GM23338 (cell line): Measurements from ENCODE around the gene EIF3K.

ENCODE experiments used
- CTCF ChIP-seq, 2 experiments: fragments of 200-600 bp in 1 of 2; sonication (generic) in 1 of 2; conservative IDR thresholded peaks; 2 replicates each; pipeline versions ENCODE4 v1.5.1 to v1.6.1; 2016 to 2017; ENCODE audit warnings: antibody characterized with exemption in 2 of 2, low read depth in 2 of 2, mild to moderate bottlenecking in 2 of 2, moderate library complexity in 1 of 2
- EZH2 ChIP-seq: fragments of 200-600 bp; sonication (generic); IDR thresholded peaks from one replicate; pipeline ENCODE4 v1.8.0; 2017; ENCODE audit warnings: antibody characterized with exemption, mild to moderate bottlenecking, low read depth; ENCODE audit not compliant: unreplicated experiment
- EZH2phosphoT487 ChIP-seq: fragments of 200-600 bp; sonication (generic); IDR thresholded peaks from one replicate; pipeline ENCODE4 v1.8.1; 2018; ENCODE audit warnings: antibody characterized with exemption; ENCODE audit not compliant: unreplicated experiment
- NANOG ChIP-seq: IDR thresholded peaks from 2 replicates; pipeline ENCODE4 v1.6.1; 2016; ENCODE audit warnings: antibody characterized with exemption, borderline replicate concordance
- POLR2AphosphoS5 ChIP-seq: IDR thresholded peaks from 2 replicates; pipeline ENCODE4 v1.6.1; 2016; ENCODE audit warnings: antibody characterized with exemption, low read depth
- STAT1 ChIP-seq: IDR thresholded peaks from one replicate; pipeline ENCODE4 v1.6.1; 2016; ENCODE audit warnings: antibody characterized with exemption; ENCODE audit not compliant: unreplicated experiment
- ZNF331 ChIP-seq: fragments of 250-450 bp; sonication (Bioruptor Pico); IDR thresholded peaks from 2 replicates; pipeline ENCODE4 v1.5.0; 2020; ENCODE audit warnings: low read depth, mild to moderate bottlenecking, moderate library complexity
- TF ChIP-seq, protein P1 (sequence below): IDR thresholded peaks from one replicate; pipeline ENCODE4 v1.6.1; 2018; ENCODE audit warnings: antibody characterized with exemption; ENCODE audit not compliant: unreplicated experiment
- TF ChIP-seq, protein P2 (sequence below): IDR thresholded peaks from 2 replicates; pipeline ENCODE4 v1.6.1; 2016; ENCODE audit warnings: antibody characterized with exemption

DNA sequence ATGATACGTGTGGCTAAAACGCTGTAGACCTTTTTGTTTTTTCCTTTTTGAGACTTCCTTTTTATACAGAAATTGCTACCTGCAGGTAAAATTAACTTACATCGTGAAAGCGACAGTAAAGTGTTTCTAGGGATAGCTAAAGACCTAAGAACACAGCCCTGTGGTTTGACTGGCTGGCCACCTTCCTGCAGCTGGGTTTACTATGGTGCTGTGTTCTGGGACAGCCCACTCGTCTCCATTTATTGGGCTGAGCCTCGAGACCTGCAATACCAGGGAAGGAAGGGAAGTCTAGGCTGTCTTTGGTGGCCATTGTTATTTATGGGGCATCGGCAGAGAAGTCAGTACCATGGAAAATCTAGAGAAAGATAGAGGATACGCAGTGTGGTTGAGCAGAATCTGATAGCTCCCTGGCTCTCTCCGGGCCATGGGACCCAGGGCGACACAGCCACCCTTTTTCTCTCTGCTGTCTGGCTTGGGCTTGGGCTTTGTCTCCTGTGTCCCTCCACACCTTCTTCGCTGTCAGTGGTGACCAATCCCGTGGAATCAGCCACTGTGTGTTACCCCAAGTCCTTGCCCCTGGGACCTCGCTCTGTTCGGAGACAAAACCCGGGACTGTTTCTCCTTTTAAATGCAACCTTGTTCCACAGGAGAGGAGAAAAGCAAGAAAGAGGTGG lies 59.4 kb downstream of the EIF3K start:
- TF ChIP-seq POLR2AphosphoS5 = no peak
- no peak for TF ChIP-seq CTCF (conservative IDR thresholded peaks at IDR 0.05; ENCODE audit: low read depth in 2 of 2)
- TF ChIP-seq EZH2 = no peak
- TF ChIP-seq EZH2phosphoT487 = no peak
- TF ChIP-seq, protein P1, sequence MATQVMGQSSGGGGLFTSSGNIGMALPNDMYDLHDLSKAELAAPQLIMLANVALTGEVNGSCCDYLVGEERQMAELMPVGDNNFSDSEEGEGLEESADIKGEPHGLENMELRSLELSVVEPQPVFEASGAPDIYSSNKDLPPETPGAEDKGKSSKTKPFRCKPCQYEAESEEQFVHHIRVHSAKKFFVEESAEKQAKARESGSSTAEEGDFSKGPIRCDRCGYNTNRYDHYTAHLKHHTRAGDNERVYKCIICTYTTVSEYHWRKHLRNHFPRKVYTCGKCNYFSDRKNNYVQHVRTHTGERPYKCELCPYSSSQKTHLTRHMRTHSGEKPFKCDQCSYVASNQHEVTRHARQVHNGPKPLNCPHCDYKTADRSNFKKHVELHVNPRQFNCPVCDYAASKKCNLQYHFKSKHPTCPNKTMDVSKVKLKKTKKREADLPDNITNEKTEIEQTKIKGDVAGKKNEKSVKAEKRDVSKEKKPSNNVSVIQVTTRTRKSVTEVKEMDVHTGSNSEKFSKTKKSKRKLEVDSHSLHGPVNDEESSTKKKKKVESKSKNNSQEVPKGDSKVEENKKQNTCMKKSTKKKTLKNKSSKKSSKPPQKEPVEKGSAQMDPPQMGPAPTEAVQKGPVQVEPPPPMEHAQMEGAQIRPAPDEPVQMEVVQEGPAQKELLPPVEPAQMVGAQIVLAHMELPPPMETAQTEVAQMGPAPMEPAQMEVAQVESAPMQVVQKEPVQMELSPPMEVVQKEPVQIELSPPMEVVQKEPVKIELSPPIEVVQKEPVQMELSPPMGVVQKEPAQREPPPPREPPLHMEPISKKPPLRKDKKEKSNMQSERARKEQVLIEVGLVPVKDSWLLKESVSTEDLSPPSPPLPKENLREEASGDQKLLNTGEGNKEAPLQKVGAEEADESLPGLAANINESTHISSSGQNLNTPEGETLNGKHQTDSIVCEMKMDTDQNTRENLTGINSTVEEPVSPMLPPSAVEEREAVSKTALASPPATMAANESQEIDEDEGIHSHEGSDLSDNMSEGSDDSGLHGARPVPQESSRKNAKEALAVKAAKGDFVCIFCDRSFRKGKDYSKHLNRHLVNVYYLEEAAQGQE = no peak
- TF ChIP-seq NANOG = no peak
- TF ChIP-seq ZNF331 (CRISPR knock-in tag) = no peak
- TF ChIP-seq, protein P2, sequence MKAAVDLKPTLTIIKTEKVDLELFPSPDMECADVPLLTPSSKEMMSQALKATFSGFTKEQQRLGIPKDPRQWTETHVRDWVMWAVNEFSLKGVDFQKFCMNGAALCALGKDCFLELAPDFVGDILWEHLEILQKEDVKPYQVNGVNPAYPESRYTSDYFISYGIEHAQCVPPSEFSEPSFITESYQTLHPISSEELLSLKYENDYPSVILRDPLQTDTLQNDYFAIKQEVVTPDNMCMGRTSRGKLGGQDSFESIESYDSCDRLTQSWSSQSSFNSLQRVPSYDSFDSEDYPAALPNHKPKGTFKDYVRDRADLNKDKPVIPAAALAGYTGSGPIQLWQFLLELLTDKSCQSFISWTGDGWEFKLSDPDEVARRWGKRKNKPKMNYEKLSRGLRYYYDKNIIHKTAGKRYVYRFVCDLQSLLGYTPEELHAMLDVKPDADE = no peak
- no peak for TF ChIP-seq STAT1
